GM12801 (cell line): ENCODE results near the gene IL23R.

Experiments
- CTCF ChIP-seq: IDR thresholded peaks from one replicate; pipeline ENCODE4 v1.5.1; 2011; ENCODE audit warnings: control low read depth; ENCODE audit not compliant: insufficient read length; ENCODE audit errors: extremely low read depth

IL23R gene

GRCh38 chr1:67226688-67227087, 60.4 kb downstream of the IL23R start:
- TF ChIP-seq CTCF: no peak

GRCh38 chr1:67227196-67227595, 60.9 kb downstream of the IL23R start:
- no peak for TF ChIP-seq CTCF

GRCh38 chr1:67228791-67229190, 62.5 kb downstream of the IL23R start:
- no peak for TF ChIP-seq CTCF

GRCh38 chr1:67230539-67230938, 64.3 kb downstream of the IL23R start:
- TF ChIP-seq CTCF: no peak

- no peak for TF ChIP-seq CTCF
Measured at GRCh38 chr1:67236277-67236676, 70.0 kb downstream of the IL23R start.

- TF ChIP-seq CTCF: no peak
Measured at GRCh38 chr1:67239738-67240137, 73.5 kb downstream of the IL23R start.

- TF ChIP-seq CTCF: no peak
Measured at GRCh38 chr1:67241200-67241746, 75.0 kb downstream of the IL23R start.

- TF ChIP-seq CTCF: no peak
Measured at GRCh38 chr1:67242016-67242415, 75.8 kb downstream of the IL23R start.
